ENCODE data around the gene CDK19. TPM values are rescaled to one million over a fixed set of nuclear protein-coding genes. Genes with fewer than 3 reads are reported as not detected.

The CDK19 gene
- total RNA-seq, 1 donor from 2014 or later: 21.8 TPM

DNA sequence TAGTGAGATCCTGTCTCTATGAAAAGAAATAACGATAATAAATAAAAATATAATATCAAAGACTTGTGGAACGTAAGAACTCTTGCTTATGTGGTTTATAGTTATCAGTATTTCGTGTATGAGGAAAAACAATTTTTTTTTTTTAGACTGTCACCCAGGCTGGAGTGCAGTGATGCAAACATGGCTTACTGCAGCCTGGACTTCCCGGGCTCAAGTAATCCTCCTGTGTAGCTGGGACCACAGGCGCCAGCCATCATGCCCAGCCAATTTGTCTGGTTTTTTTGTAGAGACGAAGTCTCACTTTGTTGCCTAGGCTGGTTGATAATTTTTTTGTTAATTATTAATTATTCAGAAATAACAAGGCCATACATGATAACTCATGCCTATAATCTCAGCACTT is 18.6 kb upstream of the CDK19 start:
- no peak overlapping the region for H3K27ac ChIP-seq (ENCODE audit: low read depth, low read length)
- H3K79me2 ChIP-seq (ENCODE audit: insufficient read depth, low read length): no peaks in the 10 kb centered on the region
- no peaks in the 10 kb centered on the region for H3K36me3 ChIP-seq (ENCODE audit: insufficient read depth, low read length)
- Mint-ChIP-seq H3K4me3 (ENCODE audit: unreplicated experiment) (no peak overlapping the region), H3K36me3 (ENCODE audit: low read depth, unreplicated experiment) (no peaks in the 10 kb centered on the region), H3K4me1 (ENCODE audit: low read depth, unreplicated experiment) (no peaks in the 10 kb centered on the region), H3K27ac (ENCODE audit: unreplicated experiment) (no peak overlapping the region), H3K9me3 (ENCODE audit: unreplicated experiment) (no peaks in the 10 kb centered on the region), H3K27me3 (ENCODE audit: low read depth, unreplicated experiment) (no peaks in the 10 kb centered on the region)
- no peak overlapping the region for H3K9ac ChIP-seq (ENCODE audit: low read length)
- no peaks in the 10 kb centered on the region for H3K27me3 ChIP-seq (ENCODE audit: insufficient read depth, low read length)
- H3K4me3 ChIP-seq (ENCODE audit: insufficient read depth, low read depth, low read length): no peak overlapping the region
- no peaks in the 10 kb centered on the region for H4K20me1 ChIP-seq (ENCODE audit: insufficient read depth, low read length)
- DNase-seq (ENCODE audit: low read depth) (no peak), FAIRE-seq (no peak)
- H3K4me2 ChIP-seq (ENCODE audit: low read length): no peak overlapping the region
- no peaks in the 10 kb centered on the region for H3K4me1 ChIP-seq (ENCODE audit: insufficient read depth, low read length)
- no peaks in the 10 kb centered on the region for H3K9me3 ChIP-seq (ENCODE audit: insufficient read depth, low read depth, low read length)
- no peak overlapping the region for H2AFZ ChIP-seq (ENCODE audit: low read depth, low read length)
- TF ChIP-seq EZH2 (IDR thresholded peaks at IDR 0.05; ENCODE audit: insufficient read depth, low read length): no peak
- no peak for TF ChIP-seq CTCF (IDR thresholded peaks at IDR 0.05; ENCODE audit: insufficient read depth, low read depth, low read length)

GRCh38 chr6:110831405-110831804 is 16.1 kb upstream of the CDK19 start:
- Mint-ChIP-seq H3K27ac (ENCODE audit: unreplicated experiment) (no peak overlapping the region), H3K4me1 (ENCODE audit: low read depth, unreplicated experiment) (no peaks in the 10 kb centered on the region), H3K9me3 (ENCODE audit: unreplicated experiment) (no peaks in the 10 kb centered on the region), H3K4me3 (ENCODE audit: unreplicated experiment) (no peak overlapping the region), H3K36me3 (ENCODE audit: low read depth, unreplicated experiment) (no peaks in the 10 kb centered on the region), H3K27me3 (ENCODE audit: low read depth, unreplicated experiment) (no peaks in the 10 kb centered on the region)
- Histone ChIP-seq H3K79me2 (ENCODE audit: insufficient read depth, low read length) (no peaks in the 10 kb centered on the region), H3K4me1 (ENCODE audit: insufficient read depth, low read length) (no peaks in the 10 kb centered on the region), H2AFZ (ENCODE audit: low read depth, low read length) (no peak overlapping the region), H3K27me3 (ENCODE audit: insufficient read depth, low read length) (no peaks in the 10 kb centered on the region), H3K27ac (ENCODE audit: low read depth, low read length) (no peak overlapping the region), H3K4me2 (ENCODE audit: low read length) (no peak overlapping the region), H4K20me1 (ENCODE audit: insufficient read depth, low read length) (no peaks in the 10 kb centered on the region), H3K9ac (ENCODE audit: low read length) (no peak overlapping the region), H3K9me3 (ENCODE audit: insufficient read depth, low read depth, low read length) (no peaks in the 10 kb centered on the region), H3K4me3 (ENCODE audit: insufficient read depth, low read depth, low read length) (no peak overlapping the region), H3K36me3 (ENCODE audit: insufficient read depth, low read length) (no peaks in the 10 kb centered on the region)
- TF ChIP-seq CTCF (IDR thresholded peaks at IDR 0.05; ENCODE audit: insufficient read depth, low read depth, low read length) (no peak), EZH2 (IDR thresholded peaks at IDR 0.05; ENCODE audit: insufficient read depth, low read length) (no peak)
- no peak for FAIRE-seq
- no peak for DNase-seq (ENCODE audit: low read depth)

DNA sequence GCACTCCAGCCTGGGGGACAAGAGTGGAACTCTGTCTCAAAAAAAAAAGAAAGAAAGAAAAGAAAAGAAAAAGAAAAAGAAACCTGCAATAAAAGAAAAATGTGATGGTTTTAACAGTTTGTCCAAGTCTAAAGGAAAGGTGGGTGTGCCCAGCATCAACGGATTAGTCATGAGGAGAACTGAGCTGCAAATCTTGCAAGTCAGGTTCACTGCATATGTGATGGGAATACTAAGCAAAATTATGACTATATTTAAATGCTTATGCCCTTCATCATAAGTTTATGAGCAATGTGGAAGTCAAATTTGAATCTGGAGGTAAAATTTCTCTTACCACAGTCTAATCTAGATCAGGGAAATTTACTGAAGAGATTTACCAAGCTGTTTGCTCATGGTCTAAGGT is 13.1 kb upstream of the CDK19 start:
- no peaks in the 10 kb centered on the region for H3K9me3 ChIP-seq (ENCODE audit: insufficient read depth, low read depth, low read length)
- no peak overlapping the region for H3K27ac ChIP-seq (ENCODE audit: low read depth, low read length)
- H3K27me3 Mint-ChIP-seq (ENCODE audit: low read depth, unreplicated experiment): no peaks in the 10 kb centered on the region
- no peaks in the 10 kb centered on the region for H3K36me3 ChIP-seq (ENCODE audit: insufficient read depth, low read length)
- DNase-seq (ENCODE audit: low read depth) (no peak), FAIRE-seq (no peak)
- H3K4me1 ChIP-seq (ENCODE audit: insufficient read depth, low read length): no peaks in the 10 kb centered on the region
- no peaks in the 10 kb centered on the region for H3K36me3 Mint-ChIP-seq (ENCODE audit: low read depth, unreplicated experiment)
- H3K4me2 ChIP-seq (ENCODE audit: low read length): no peak overlapping the region
- no peaks in the 10 kb centered on the region for H3K27me3 ChIP-seq (ENCODE audit: insufficient read depth, low read length)
- TF ChIP-seq CTCF (IDR thresholded peaks at IDR 0.05; ENCODE audit: insufficient read depth, low read depth, low read length) (no peak), EZH2 (IDR thresholded peaks at IDR 0.05; ENCODE audit: insufficient read depth, low read length) (no peak)
- H2AFZ ChIP-seq (ENCODE audit: low read depth, low read length): no peak overlapping the region
- H3K9ac ChIP-seq (ENCODE audit: low read length): no peak overlapping the region
- H3K9me3 Mint-ChIP-seq (ENCODE audit: unreplicated experiment): no peaks in the 10 kb centered on the region
- no peaks in the 10 kb centered on the region for H3K4me1 Mint-ChIP-seq (ENCODE audit: low read depth, unreplicated experiment)
- H3K4me3 ChIP-seq (ENCODE audit: insufficient read depth, low read depth, low read length): no peak overlapping the region
- no peak overlapping the region for H3K4me3 Mint-ChIP-seq (ENCODE audit: unreplicated experiment)
- no peaks in the 10 kb centered on the region for H3K79me2 ChIP-seq (ENCODE audit: insufficient read depth, low read length)
- H3K27ac Mint-ChIP-seq (ENCODE audit: unreplicated experiment): no peak overlapping the region
- H4K20me1 ChIP-seq (ENCODE audit: insufficient read depth, low read length): no peaks in the 10 kb centered on the region

All from astrocyte (in vitro differentiated cells and primary cell).